Measurements from ENCODE around the gene KAZN.

The KAZN gene

DNA sequence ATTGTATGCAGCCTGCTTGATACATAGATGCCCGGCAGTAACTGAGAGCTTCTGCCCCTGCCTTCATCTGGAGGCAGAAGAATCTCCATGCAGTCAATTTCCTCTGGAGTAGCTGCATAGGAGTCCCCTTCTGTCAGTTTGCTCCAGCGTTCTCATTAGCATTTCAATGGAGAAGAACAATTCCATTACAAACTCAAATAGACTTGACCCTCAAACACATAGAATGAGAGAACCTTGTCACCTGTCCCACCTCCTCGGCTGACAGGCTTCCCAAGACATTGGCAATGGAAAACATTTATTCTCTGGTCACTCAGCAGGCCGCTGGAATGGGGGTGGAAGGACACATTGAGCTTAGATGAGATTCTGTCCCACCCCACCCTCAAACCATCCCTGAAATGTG is 509.4 kb downstream of the KAZN start:
- DNase-seq (ENCODE audit: low read depth), result no peak
- TF ChIP-seq, protein P1, sequence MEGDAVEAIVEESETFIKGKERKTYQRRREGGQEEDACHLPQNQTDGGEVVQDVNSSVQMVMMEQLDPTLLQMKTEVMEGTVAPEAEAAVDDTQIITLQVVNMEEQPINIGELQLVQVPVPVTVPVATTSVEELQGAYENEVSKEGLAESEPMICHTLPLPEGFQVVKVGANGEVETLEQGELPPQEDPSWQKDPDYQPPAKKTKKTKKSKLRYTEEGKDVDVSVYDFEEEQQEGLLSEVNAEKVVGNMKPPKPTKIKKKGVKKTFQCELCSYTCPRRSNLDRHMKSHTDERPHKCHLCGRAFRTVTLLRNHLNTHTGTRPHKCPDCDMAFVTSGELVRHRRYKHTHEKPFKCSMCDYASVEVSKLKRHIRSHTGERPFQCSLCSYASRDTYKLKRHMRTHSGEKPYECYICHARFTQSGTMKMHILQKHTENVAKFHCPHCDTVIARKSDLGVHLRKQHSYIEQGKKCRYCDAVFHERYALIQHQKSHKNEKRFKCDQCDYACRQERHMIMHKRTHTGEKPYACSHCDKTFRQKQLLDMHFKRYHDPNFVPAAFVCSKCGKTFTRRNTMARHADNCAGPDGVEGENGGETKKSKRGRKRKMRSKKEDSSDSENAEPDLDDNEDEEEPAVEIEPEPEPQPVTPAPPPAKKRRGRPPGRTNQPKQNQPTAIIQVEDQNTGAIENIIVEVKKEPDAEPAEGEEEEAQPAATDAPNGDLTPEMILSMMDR (IDR thresholded peaks at IDR 0.05; ENCODE audit: control insufficient read depth, extremely low read depth, insufficient read depth), result no peak
- no peak overlapping the region for H3K4me3 ChIP-seq (ENCODE audit: low read depth, low read length)

DNA sequence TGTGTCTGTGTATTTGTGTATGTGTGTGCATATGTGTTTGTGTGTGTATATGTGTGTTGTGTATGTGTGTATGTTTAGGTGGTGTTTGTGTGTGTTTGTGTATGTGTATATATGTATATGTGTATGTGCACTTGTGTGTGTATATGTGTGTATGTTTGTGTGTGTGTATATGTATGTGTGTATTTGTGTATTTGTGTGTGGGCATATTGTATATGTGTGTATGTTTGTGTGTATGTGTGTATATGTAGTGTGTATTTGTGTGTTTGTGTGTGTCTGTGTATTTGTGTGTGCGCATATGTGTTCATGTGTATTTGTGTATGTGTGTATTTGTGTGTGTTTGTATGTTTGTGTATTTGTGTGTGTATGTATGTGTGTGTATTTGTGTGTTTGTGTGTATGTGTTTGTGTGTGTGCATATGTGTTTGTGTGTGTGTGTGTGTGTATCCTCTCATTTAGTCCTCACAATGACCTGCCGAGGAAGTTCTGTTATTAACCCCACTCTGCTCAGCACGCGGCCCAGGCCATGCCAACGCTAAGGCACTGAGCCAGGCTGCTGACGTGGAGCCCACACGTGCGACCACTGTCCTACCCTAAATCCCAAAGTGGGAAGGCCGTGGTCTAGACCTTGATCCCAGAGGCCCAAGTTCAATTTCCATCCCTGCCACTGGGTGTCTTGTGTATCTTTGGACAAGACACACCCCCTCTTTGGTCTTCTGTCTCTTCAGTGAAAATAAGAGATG is 511.8 kb downstream of the KAZN start:
- TF ChIP-seq, protein P1 (IDR thresholded peaks at IDR 0.05; ENCODE audit: control insufficient read depth, extremely low read depth, insufficient read depth), result no peak
- no peak for DNase-seq (ENCODE audit: low read depth)
- no peak overlapping the region for H3K4me3 ChIP-seq (ENCODE audit: low read depth, low read length)

DNA sequence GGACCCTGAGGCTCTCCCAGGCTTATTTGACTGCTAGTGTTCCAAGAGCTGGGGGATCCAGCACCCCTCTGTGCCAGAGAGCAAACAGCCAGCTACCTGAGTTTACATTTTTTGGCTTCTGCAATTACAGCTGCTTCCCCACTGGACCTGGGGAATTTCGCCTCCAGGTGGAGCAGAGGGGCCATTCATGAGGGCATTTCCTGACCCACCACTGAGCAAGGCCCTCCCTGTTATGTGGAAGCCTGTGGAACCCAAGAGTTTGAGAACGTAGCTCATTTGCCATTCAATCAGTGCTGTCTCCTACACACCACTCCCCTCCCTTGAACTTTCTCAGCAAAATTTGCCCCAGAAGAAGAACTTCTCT is 512.4 kb downstream of the KAZN start:
- DNase-seq (ENCODE audit: low read depth), result no peak
- TF ChIP-seq, protein P1 (IDR thresholded peaks at IDR 0.05; ENCODE audit: control insufficient read depth, extremely low read depth, insufficient read depth), result no peak
- H3K4me3 ChIP-seq (ENCODE audit: low read depth, low read length), result no peak overlapping the region

DNA sequence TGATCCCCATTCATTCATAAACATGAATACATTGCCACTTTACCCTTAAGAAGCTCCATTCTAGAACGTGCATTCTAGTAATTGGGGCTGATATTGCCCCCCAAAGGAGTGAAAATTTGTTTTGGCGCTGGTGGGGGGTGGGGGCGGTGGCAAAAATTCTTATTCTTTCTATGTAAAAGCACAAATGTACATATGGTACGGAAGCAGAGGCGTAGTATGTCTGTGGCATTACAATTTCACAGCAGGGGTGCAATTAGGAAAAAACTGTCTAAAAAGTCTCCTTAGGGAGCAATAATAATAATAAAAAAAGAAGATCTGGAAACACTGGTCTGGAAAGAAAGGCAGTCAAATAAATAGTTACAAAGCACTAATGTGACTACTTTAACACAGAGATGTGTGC is 514.7 kb downstream of the KAZN start:
- TF ChIP-seq, protein P1 (IDR thresholded peaks at IDR 0.05; ENCODE audit: control insufficient read depth, extremely low read depth, insufficient read depth), result no peak
- DNase-seq (ENCODE audit: low read depth), result no peak
- H3K4me3 ChIP-seq (ENCODE audit: low read depth, low read length), result no peak overlapping the region

DNA sequence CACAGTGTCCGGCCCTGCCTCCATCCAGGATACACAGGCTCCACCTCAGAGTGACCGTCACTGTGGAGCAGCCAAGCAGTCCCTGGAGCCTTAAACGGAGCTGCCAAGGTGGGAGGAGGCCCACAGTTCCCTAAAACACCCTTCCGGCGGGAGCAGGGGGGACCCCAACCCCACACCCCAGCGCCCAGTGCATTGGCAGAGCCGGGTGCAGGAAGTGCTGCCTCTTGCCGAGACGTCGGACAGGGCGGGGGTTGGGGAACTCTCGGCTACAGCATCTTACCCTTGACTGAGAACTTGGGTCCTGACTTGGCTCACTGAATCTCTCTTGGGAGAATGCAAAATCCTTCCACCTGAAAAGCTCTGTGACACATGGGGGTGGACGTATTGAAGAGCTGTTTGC is 516.4 kb downstream of the KAZN start:
- TF ChIP-seq, protein P1 (IDR thresholded peaks at IDR 0.05; ENCODE audit: control insufficient read depth, extremely low read depth, insufficient read depth), result no peak
- no peak for DNase-seq (ENCODE audit: low read depth)
- no peak overlapping the region for H3K4me3 ChIP-seq (ENCODE audit: low read depth, low read length)

DNA sequence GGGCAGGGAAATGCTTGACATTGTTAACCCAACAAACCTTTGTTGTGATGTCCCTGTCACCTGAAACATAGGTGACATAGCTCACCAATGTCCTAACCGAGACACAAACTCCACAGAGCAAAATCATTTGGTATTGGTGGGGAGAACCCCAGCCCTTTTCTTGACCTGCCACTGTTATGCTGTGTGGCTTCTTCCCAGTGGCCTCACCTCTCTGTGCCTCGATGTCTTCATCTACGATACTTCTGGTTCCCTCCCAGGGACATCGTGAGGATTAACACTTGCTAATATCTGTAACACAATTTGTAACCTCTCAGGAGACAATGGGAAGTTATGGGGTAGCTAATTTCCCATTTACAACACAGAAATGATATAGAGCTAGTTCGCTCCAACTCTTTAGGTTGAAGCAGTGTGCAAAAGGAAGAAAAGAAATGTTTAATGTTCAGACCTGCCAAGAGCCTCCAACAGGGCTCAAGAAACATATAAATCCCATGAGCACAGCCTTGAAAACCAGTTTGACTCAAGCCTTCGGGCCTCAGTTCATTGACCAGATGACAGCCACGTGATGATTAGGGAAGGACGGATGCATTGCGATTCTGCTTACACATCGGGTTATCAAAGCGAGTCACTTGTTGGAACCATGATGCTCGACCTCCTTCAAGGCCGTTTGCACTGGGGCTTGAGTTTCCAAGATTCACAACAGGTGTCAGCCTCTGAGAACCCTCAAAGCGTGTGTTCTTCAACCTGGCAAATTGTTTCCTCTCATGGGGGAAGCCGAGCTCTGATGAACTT is 517.3 kb downstream of the KAZN start:
- H3K4me3 ChIP-seq (ENCODE audit: low read depth, low read length), result no peak overlapping the region
- TF ChIP-seq, protein P1 (IDR thresholded peaks at IDR 0.05; ENCODE audit: control insufficient read depth, extremely low read depth, insufficient read depth), result no peak
- no peak for DNase-seq (ENCODE audit: low read depth)

Measured in LNCaP clone FGC (cell line).